T-helper 2 cell (primary cell): ENCODE measurements around the gene GRIK1.
A peak's percentile ranks its signal among the peaks of the same experiment; 100 is the strongest.

Experiments
- DNase-seq, 5 experiments: peaks; one replicate each; pipeline versions ENCODE4 v3.0.0 to v3.0.0-alpha.2; 2012 to 2022

Gene GRIK1

DNA sequence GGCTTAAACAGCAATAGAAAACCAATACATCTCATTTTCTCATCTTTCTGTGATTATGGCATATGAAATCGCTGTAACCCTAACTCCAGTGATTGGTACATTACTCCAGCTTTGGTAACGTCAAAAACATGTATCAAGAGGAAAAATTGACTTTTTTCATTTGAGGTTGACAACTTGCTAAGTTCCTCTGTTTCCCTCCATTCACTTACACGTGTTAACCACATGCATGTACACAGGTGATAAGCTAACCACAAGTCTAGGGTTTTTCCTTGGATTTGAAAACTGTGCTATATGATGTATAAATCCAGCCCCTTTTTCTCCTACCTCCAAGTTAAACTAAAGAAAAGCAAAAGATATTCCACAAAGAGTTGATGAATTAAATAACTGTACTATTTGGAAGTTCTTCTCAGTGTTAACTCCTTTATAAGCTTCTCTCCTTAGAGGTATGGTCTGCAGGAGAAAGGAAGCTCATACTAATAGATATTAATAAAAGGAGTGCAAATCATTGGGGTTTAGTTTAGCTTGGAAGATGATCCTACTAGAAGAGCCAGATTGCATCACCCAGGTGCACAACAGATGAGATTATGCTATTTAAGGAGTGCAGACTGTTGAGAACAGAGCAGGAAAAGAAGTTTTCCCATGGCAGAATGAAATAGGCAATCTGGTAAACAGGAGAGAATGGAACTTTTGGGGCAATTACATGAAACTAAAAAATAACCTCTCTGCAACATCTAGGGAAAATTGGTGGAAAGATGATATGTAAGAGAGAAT lies 277.9 kb downstream of the GRIK1 start:
- no peak for DNase-seq

DNA sequence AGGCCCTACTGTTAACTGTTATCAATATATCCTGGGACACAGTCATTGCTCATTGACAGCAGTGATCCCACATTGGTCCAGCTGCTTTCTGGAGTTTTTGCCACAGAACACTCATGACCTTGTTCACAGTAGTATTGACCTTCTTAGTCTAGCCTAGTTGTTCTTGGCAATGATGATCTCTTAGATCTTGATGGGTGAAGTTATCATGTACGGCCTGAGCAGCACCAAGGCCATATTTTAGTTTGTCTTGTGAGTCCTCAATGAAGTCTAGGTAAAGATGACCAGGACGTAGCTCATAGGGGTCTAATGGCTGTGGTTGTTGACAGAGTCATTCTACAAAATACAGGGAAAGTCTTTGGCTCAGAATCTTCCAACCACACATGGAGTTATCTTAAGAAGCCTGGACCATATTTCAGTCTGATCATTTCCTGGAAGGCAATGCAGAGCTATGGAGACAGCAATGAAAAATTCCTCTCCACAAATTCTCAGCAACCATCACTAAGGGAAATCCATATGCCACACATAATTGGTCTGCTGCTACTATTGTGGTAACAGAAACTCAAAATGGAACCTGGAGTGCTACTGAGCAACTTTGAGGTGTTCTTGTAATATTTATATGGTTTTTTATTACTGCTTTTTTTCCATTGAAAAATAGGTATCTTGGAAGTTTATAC lies 279.6 kb downstream of the GRIK1 start:
- DNase-seq, result no peak

DNA sequence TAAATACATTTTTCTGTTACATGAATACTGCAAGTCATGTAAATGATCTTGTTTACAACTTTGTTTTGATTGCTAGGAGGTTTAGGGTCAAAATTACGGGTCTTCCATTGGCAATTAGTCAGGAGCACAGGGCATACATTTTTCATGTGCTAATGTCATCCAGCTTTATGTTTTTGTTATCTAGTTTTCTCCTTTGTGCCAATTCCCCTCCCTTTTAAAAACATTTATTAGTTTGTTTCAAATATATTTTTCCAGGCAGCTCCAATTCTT lies 280.9 kb downstream of the GRIK1 start:
- no peak for DNase-seq

DNA sequence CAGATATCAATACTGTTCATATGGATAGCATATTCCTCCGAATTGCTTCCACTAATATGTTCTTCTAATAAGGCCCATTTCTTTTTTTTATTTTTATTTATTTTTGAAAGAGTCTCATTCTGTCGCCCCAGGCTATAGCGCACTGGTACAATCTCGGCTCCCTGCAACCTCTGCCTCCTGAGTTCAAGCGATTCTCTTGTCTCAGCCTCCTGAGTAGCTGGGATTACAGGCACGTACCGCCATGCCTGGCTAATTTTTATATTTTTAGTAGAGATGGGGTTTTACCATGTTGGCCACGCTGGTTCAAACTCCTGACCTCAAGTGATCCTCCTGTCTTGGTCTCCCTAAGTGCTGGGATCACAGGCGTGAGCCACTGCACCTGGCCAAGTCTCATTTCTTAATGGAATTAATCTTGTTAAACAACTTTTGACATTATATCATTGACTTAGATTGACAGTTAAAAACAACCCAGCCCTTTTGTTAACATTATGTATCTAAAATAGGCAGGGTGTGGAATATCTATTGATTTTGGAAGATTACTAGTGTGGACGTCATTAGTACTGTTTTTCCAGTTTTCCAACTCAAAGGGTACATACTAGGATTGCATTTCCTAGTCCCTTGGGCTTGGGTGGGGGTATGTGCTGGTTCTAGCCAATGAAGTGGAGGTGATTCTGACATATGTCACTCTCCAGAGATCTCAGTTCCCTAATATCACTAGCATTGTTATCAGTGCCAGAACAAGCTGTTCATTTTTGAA lies 281.4 kb downstream of the GRIK1 start:
- DNase-seq, result no peak

DNA sequence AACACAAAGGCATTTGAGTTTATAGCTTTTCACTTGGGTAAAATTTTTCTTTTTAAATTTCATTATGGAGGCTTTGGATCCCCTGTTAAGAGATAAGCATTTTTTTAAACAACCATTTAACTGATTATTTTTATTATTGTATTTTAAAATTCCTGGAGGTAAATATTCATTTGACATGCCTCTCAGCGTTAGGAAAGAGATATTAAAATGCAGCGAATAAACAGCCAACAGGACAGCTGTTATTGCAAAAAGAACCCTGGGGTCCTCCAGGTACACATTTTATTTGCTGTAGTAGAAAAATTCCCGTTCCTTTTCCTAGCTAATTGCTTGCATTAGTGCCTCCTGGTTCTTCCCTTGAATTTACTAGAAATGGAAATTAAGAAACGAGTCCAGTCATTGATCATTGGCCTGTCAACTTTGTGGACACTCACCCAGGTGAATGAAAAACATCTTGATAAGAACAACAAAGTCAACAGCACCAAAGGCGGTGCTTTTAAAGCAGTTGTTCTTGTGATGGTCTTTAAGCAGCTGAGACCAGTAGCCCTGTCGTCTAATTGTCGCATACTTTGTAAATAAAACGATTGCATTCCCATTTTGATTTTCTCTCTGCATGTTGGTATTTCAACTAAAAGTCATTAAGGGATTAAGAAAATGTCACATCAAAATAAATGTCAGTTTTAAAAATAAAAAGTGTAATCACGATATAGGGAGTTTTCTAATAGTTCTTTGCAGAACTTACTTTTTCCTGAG lies 282.4 kb downstream of the GRIK1 start:
- no peak for DNase-seq

DNA sequence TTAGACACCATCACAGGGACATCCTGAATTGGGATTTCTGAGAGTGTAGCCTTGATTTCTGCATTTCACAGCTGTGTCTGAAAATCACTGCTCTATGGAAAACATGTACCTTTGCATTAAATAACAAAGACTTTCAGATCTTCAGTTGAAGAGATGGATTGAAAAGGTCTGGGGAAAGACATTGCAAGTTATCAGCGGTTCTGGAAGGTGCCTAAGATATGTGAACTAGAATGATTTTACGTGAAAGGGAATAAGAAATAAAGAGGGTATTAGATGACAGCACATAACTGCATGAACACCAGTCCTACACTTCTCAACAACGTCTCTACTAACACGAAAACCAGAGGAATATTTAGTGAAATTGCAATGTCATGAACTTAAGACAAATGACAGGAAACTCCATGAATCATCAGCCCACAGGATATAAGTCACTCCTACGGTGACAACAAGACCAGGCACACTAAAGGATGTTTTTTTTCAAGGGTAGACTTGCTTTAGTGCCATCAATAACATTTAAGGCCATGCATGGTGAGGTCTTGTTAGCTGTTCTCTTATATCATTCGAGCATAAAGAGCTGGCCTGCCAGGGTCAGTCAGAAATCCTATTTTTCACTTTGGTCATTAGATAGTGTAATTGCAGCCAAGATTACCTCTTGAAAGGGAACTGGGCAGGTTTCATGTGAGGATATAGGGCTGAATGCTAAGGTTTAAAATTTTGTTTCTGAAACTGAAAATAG lies 283.1 kb downstream of the GRIK1 start:
- peak in 1 of 5 experiments; percentile 22 for DNase-seq

DNA sequence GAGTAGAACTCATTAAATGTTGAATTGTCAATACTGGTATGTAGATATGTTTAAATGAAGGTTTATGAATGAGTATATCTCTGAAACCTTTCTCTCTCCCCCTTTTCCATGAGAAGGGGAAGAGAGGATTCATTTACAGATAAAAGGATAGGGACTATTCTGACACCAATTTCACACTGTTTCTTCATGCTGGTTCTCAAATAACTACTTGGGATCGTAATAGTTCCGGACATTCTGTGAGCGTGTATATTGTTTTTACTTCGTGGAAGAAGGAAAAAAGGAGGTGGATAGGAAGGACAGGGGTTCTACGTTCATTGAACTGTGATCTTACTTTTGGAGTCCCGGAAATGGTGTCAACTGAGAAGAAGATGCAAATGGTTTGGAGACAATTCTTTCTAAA lies 284.2 kb downstream of the GRIK1 start:
- no peak for DNase-seq

DNA sequence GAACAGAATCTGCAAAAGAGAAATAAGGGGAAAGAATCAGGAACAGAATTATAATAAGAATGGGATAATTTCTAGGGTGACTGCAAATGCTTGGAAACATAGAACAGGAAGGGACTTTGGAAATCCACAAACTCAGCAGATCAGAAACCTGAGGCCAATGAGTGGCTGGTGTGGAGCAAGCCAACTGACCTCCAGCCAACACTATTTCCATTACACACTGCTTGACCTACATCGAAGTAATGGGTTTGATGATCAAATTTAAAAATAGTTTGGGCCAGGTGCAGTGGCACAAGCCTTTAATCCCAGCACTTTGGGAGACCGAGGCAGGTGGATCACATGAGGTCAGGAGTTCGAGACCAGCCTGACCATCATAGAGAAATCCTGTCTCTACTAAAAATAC lies 284.9 kb downstream of the GRIK1 start:
- no peak for DNase-seq

DNA sequence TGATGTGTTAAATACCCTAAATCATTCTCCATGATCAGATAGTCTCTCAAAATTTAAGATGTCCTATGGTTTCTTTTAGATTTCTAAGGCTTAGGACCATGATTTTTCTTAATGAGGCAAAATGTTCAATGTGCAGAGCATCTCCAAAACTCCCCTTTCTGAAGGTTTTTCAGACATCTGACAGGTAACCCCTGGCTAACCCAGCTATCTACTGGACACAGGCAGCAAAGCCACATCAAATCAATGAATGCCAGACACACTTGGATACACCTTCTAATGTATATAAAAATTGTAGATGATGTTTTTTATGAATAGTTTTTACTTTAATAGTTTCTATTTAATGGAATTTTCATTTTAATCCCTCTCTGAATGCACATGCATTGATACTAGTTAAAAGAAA lies 285.6 kb downstream of the GRIK1 start:
- DNase-seq, result no peak

DNA sequence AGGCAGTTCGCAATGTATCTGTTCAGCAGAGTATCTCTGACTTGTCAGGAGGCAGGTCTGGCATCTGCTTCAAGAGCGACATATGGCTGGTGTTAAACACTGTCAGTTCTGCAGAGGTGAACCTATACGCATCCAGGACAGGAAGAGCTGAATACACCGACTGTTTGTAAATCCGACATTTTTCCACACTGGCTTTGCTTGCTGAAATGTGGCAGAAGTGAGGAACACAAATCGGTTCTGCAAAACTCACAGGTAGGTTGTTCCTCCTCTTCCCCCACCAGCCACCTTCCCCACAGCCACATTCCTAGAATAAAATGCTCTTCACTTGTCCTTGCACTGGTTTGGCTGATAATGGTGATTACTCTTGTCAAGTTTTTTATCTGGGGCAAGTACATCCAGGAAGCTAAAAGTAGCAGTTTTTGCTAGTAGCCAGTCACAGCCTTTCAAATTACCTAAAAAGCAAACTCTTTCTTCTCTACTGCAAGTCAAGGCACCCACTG lies 289.2 kb downstream of the GRIK1 start:
- no peak for DNase-seq

DNA sequence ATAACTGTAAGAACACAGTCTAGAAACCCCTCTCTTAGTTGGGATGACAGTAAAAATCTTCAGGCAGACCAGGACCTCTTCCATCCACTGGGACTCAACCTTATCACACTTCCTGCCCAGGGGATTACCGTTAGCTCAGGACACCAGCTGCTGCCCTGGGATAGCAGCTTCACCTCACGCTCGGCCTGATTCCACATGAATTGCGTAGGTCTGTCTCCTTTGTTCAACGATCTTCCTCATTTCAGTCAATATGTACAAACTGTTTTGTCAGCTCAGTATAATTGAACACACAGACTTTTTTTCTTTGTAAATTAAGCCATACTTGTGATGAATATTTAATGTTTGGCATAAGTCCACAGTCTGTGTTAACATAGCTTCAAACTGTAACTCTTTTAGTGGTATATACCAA lies 290.4 kb downstream of the GRIK1 start:
- DNase-seq, result no peak

DNA sequence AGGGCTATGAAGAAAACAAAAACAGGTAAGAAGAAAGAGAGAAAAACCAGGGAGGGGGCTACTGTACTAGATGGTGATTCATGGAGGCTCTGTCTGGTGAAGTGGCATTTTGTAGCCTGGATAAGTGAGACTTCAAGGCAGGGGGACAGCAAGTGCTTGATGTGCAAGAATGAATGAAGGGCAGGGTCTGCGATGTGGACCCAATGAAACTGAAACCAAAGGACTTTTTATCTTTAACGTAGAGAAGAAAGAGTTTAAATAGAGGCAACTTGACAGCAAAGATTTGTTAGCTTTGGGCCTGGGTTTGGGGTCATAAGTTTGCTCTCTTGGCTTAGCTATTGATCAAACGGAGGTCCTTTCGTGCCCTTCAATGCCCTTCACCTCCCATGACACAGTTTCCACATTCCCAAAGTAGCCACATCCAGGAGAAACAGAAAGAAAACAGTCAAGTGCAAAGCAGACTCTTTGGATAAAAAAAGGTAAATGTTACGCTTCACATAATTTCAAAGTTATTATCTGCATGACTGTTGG lies 291.0 kb downstream of the GRIK1 start:
- no peak for DNase-seq

DNA sequence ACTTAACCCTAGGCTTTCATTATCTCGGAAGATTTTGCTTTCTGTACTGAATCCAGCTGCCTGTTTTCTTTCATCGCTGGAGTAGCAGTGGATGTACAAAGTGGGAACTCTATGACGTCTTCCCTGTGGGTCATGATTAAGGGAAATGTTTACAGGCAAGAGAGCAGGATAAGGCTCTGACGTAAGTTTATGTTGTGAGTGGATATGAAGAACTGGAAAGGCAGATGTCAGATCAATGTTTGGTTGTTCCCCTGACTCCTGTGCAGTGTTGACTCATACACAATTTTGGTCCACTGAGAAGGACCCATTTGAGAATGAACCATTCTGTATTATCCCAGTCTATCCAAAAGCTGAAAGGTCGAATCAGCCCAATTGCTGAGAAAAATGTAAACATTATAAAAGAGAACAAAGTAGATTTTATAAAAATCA lies 292.4 kb downstream of the GRIK1 start:
- DNase-seq, result no peak

DNA sequence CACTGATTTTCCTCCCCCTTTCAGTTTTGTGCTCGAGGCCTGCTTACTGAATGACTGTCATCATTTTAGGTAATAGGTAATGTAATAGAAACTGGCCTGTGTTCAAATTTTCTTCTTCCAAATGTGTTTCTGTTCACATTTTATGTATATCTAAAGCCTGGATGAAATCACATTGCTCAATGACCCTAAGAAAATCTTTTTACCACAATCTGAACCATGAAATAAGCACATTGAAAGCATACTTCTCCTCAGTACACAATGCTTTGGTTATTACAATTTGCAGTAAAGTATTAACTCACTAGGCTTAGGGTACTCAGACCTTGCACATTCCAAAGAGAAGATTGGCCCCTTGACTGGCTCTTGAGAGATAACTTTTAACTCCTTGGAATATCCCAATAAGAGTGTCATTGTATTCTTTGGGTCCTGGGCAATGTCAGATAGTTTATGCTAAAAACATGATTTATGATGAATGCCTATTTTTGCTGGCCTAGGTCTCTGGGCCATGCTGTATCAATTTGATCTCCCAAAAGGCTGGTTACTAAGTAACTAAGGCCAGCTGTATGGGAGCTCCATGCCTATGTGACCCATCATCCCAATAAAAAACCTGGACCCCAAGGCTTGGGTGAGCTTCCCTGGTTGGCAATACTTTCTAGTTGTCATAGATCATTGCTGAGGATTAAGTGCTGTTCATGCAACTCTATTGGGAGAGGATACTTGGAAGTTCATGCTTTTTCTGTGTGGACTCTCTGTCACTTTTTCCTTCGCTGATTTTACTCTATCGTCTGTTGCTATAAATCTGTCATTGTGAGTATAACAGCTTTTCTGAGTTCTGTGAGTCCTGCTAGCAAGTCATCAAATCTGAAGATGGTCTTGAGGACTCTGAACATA lies 293.9 kb downstream of the GRIK1 start:
- DNase-seq, result no peak

DNA sequence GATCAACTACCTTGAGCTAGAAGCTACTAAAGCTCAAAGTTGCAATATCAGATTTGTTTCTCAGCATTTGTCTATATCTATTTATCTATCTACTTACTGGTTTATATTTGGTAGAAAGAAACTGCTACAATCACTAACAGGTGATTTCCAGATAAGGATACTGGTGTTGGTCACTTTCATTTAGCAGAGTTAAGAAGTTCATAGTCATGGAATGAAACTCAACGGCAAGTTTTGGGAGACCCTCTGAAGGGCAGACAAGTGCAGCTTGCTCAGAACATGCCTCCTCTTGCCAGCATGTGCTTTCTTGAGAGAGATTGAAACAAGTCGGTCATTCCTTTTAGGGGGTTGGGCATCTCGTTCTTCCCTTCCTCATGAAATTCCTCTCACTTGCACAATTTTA lies 296.5 kb downstream of the GRIK1 start:
- DNase-seq, result no peak

DNA sequence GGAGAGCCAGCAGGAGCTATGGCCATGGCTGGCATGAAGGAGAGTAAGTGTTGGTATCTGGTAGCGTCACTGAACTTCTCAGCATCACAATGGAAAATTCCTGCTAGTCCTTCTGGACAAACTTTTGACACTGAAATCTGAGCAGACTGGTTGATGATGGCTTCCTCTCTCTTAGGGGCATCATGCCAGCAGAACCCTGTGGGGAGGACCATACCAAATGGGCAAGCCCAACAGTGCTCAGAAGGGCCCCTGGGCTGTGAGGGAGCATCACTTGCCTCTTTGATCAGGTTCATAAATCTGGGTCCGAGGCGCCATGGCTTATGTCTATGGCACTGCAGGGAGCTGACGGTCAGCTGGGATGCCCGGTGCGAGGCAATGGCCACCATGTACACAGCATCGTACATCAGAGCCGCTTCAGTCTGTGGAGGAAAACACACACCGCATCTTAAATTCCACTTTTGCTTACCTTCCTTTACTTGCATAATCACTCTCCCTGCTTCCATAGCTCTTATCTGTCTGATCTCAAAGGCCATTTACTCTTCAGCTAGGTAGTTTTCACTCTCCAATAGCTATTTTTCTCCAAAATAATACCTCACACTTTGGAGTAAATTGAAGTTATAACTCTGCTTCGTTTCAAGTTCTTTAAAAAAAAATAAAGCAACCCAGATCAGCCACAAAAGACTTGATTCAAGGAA lies 297.1 kb downstream of the GRIK1 start:
- DNase-seq, result no peak

DNA sequence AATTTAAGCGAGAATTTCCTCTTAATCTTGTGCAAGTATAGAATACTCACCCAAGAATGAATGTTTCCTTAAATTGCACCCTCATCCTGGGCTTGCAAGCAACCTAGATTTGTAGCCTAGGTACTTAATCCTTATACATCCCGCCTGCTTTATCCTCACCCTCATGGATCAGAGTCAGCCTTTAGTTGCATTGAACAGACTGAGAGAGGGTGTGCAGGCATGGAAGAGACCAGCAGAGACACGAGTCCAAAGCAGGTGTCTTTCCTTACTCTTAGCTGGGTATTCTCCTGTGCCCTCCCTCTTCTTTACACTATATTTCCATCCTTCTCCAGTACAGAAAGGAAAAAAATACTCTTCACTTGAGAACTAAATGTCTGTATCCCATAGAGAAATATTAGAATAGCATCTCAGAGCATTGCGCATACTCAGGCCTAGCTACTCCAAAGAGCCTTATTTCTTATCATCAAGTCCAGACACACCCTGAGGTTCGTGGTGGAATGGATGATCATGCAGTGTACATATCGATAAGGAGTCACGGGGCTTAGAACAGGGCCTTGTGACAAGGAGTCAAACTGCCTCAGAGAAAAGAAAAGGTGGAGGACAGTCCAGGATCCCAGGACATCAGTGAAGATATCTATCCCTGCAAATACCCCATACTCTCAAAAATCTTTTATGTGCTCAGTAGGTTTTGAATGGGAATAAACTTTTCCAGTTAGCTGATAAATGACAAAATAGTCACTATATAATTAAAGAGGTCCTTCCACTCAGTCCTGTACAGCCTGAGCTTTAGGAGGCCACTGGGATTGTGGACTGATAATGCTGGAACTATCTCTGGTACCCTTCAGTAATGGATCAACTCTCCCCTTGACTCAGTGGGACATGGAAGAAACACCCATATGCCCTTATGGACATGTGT lies 297.9 kb downstream of the GRIK1 start:
- no peak for DNase-seq

DNA sequence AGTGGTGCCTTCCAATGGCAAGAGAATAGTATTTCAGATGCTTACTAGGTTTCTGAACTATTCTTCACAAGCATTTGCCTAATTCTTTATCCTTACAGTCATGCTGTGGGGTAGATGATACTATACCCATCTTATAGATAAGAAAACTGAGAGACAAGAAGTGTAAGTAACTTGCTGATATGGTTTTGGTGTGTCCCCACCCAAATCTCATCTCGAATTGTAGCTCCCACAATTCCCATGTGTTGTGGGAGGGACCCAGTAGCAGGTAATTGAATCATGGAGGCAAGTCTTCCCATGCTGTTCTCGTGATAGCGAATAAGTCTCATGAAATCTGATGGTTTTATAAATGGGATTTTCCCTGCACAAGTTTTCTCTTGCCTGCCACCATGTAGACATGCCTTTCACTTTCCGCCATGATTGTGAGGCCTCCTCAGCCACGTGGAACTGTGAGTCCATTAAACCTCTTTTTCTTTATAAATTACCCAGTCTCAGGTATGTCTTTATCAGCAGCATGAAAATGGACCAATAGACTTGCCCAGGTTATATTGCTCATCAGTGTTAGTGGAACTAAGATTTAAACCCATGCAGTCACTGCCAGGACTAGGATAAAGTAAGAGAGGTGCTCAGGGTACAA lies 298.7 kb downstream of the GRIK1 start:
- no peak for DNase-seq

DNA sequence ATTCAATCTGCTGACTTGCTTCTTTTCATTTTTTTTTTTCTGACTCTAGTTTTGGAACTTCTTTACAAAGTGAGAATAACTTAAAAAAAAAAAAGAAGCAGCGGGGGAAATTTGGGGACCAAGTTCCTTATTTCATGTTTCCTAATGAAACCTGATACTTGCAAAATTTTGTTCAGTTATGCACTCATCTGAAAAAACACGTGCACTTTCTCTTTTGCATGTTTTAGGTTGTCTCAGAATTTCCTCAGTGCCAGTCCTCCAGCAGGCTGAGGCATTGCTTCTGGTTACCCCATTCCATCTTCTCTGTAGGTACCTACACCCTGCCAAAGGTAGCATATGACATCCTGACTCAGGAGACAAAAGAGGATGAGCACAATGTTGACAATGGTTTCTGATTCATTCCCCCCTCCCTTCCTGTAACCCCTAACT lies 299.7 kb downstream of the GRIK1 start:
- DNase-seq, result no peak
